Loucy (cell line): ENCODE results near the gene ZNF614.
"Not testable (repeated sequence)": the region's sequence is repeated elsewhere in the genome, so short reads cannot be mapped to it uniquely, and the experiment has no call there.

Experiments
- H2AFZ ChIP-seq: fragments of 200-600 bp; sonication (generic); 2 replicates; pipeline ENCODE4 v1.6.0; 2016; ENCODE audit warnings: antibody characterized with exemption, mild to moderate bottlenecking, low read length, moderate library complexity
- H3F3A ChIP-seq: fragments of 200-600 bp; 2 replicates; pipeline ENCODE4 v1.6.0; 2016; ENCODE audit warnings: antibody characterized with exemption, low read depth, mild to moderate bottlenecking
- H3K27me3 ChIP-seq: fragments of 200-600 bp; sonication (generic); 2 replicates; pipeline ENCODE4 v1.6.1; 2014; ENCODE audit warnings: low read length, mild to moderate bottlenecking; ENCODE audit not compliant: insufficient read depth, poor library complexity, severe bottlenecking
- H3K36me3 ChIP-seq: fragments of 200-600 bp; sonication (generic); 2 replicates; pipeline ENCODE4 v1.6.1; 2016; ENCODE audit warnings: low read length; ENCODE audit not compliant: insufficient read depth
- H3K4me1 ChIP-seq: fragments of 200-600 bp; sonication (generic); 2 replicates; pipeline ENCODE4 v1.5.1; 2014; ENCODE audit warnings: low read length, mild to moderate bottlenecking; ENCODE audit not compliant: insufficient read depth, poor library complexity, severe bottlenecking
- H3K4me2 ChIP-seq: fragments of 200-600 bp; sonication (generic); 2 replicates; pipeline ENCODE4 v1.6.0; 2014; ENCODE audit warnings: antibody characterized with exemption, low read length, low read depth, mild to moderate bottlenecking; ENCODE audit not compliant: poor library complexity, severe bottlenecking
- H3K4me3 ChIP-seq: fragments of 200-600 bp; sonication (generic); 2 replicates; pipeline ENCODE4 v1.5.1; 2014; ENCODE audit warnings: low read length, mild to moderate bottlenecking, mixed read lengths; ENCODE audit not compliant: poor library complexity, severe bottlenecking
- H3K79me2 ChIP-seq: fragments of 200-600 bp; sonication (generic); 2 replicates; pipeline ENCODE4 v1.6.1; 2014; ENCODE audit warnings: low read length; ENCODE audit not compliant: insufficient read depth
- H3K9ac ChIP-seq: fragments of 200-600 bp; sonication (generic); 2 replicates; pipeline ENCODE4 v1.6.0; 2014; ENCODE audit warnings: mild to moderate bottlenecking, low read depth, low read length, moderate library complexity; ENCODE audit not compliant: poor library complexity, severe bottlenecking
- H3K9me2 ChIP-seq: fragments of 200-600 bp; sonication (generic); replicated peaks from 2 replicates; pipeline ENCODE4 v1.6.1; 2016; ENCODE audit warnings: low read depth, low read length, mixed read lengths
- H3K9me3 ChIP-seq: fragments of 200-600 bp; sonication (generic); 2 replicates; pipeline ENCODE4 v1.6.1; 2014; ENCODE audit warnings: mild to moderate bottlenecking, antibody characterized with exemption, low read length, low read depth; ENCODE audit not compliant: insufficient read depth
- H4K20me1 ChIP-seq: fragments of 200-600 bp; sonication (generic); 2 replicates; pipeline ENCODE4 v1.6.0; 2014; ENCODE audit warnings: antibody characterized with exemption, low read length, mild to moderate bottlenecking; ENCODE audit not compliant: insufficient read depth, poor library complexity, severe bottlenecking
- EZH2phosphoT487 ChIP-seq: fragments of 200-600 bp; IDR thresholded peaks from 2 replicates; pipeline ENCODE4 v1.6.1; 2018; ENCODE audit warnings: antibody characterized with exemption, mild to moderate bottlenecking, moderate library complexity, borderline replicate concordance
- TF ChIP-seq, protein P1 (sequence below): fragments of 200-600 bp; sonication (generic); conservative IDR thresholded peaks from 2 replicates; pipeline ENCODE4 v1.5.1; 2014; ENCODE audit warnings: mild to moderate bottlenecking, antibody characterized with exemption, low read length

The ZNF614 gene

DNA sequence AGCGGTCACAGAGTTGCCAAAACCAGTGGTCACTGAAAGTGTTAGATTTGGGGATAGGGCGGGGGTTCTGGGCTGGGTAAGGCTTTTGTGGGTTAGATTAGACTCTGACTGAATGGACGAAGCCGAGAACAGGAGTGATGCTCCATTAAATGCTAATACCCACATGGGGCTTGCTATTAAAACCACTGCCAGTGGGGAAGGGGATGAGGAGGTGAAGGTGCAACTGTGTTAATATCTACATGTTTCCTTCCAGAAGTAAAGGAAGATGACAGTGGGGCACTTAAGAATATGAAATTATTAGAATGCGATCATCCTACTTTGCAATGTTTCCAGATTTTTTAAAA lies 573 bp upstream of the ZNF614 start:
- Histone ChIP-seq H3K27me3 (no peaks in the 10 kb centered on the region), H3K4me2 (peak overlapping the region; percentile 89), H3K9me3 (peaks cover 11% of the 10 kb centered on the region; the same call in 1 of the 2 replicates), H4K20me1 (no peaks in the 10 kb centered on the region), H3K9ac (peak overlapping the region; percentile 91), H3K4me3 (peak overlapping the region; percentile 98), H3K79me2 (peaks cover 38% of the 10 kb centered on the region), H3K9me2 (no peaks in the 10 kb centered on the region), H3K36me3 (peaks cover 21% of the 10 kb centered on the region), H3F3A (no peaks in the 10 kb centered on the region; the same call in 1 of the 2 replicates), H3K4me1 (peaks cover 14% of the 10 kb centered on the region), H2AFZ (peak overlapping the region; percentile 100)
- no peak for TF ChIP-seq EZH2phosphoT487
- TF ChIP-seq, protein P1, sequence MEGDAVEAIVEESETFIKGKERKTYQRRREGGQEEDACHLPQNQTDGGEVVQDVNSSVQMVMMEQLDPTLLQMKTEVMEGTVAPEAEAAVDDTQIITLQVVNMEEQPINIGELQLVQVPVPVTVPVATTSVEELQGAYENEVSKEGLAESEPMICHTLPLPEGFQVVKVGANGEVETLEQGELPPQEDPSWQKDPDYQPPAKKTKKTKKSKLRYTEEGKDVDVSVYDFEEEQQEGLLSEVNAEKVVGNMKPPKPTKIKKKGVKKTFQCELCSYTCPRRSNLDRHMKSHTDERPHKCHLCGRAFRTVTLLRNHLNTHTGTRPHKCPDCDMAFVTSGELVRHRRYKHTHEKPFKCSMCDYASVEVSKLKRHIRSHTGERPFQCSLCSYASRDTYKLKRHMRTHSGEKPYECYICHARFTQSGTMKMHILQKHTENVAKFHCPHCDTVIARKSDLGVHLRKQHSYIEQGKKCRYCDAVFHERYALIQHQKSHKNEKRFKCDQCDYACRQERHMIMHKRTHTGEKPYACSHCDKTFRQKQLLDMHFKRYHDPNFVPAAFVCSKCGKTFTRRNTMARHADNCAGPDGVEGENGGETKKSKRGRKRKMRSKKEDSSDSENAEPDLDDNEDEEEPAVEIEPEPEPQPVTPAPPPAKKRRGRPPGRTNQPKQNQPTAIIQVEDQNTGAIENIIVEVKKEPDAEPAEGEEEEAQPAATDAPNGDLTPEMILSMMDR = no peak

DNA sequence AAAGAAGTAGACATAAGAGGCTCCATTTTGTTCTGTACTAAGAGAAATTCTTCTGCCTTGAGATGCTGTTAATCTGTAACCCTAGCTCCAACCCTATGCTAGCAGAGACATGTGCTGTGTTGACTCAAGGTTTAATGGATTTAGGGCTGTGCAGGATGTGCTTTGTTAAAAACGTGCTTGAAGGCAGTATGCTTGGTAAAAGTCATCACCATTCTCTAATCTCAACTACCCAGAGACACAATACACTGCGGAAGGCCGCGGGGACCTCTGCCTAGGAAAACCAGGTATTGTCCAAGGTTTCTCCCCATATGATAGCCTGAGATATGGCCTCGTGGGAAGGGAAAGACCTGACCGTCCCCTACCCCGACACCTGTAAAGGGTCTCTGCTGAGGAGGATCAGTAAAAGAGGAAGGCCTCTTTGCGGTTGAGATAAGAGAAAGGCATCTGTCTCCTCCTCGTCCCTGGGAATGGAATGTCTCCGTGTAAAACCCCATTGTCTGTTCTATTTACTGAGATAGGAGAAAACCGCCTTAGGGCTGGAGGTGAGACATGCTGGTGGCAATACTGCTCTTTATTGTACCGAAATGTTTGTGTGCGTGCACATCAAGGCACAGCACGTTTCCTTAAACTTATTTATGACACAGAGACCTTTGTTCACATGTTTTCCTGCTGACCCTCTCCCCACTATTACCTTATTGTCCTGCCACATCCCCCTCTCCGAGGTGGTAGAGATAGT lies 1.8 kb downstream of the ZNF614 start:
- not testable (repeated sequence) for H3K27me3 ChIP-seq, H3K9me2 ChIP-seq, H4K20me1 ChIP-seq, H3F3A ChIP-seq, H2AFZ ChIP-seq, H3K9me3 ChIP-seq
- Histone ChIP-seq H3K4me1 (peaks cover 14% of the 10 kb centered on the region), H3K4me2 (peak overlapping the region; percentile 89), H3K79me2 (peaks cover 43% of the 10 kb centered on the region), H3K36me3 (peaks cover 34% of the 10 kb centered on the region), H3K4me3 (peak overlapping the region; percentile 98), H3K9ac (peak overlapping the region; percentile 91)

DNA sequence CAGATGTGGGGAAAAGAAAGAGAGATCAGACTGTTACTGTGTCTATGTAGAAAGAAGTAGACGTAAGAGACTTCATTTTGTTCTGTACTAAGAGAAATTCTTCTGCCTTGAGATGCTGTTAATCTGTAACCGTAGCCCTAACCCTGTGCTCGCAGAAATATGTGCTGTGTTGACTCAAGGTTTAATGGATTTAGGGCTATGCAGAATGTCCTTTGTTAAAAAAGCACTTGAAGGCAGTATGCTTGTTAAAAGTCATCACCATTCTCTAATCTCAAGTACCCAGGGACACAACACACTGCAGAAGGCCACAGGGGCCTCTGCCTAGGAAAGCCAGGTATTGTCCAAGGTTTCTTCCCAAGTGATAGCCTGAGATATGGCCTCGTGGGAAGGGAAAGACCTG lies 3.7 kb downstream of the ZNF614 start:
- not testable (repeated sequence) for H3K9ac ChIP-seq, H3K9me3 ChIP-seq, H3K4me3 ChIP-seq, H4K20me1 ChIP-seq, H3K27me3 ChIP-seq, H2AFZ ChIP-seq, H3K9me2 ChIP-seq, H3F3A ChIP-seq, H3K4me2 ChIP-seq
- H3K36me3 ChIP-seq = peaks cover 41% of the 10 kb centered on the region
- peaks cover 57% of the 10 kb centered on the region for H3K79me2 ChIP-seq
- H3K4me1 ChIP-seq = peaks cover 22% of the 10 kb centered on the region

DNA sequence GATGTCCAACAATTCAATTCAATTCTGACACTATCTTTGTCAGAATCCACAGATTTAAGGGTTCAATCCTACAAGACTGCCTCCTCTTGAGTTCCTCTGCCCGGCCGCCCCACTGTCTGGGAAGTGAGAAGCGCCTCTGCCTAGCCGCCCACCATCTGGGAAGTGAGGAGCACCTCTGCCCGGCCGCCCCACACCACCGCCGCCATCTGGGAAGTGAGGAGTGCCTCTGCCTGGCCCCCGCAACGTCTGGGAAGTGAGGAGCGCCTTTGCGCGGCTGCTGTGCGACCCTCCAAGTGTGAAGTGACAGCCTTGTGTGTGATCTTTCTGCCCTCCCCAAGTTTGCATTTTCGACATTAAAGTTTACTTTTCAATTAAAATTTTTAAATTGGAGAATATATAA lies 6.0 kb downstream of the ZNF614 start:
- H3K79me2 ChIP-seq = peaks cover 54% of the 10 kb centered on the region
- H3K9me2 ChIP-seq = no peaks in the 10 kb centered on the region
- TF ChIP-seq, protein P1 = no peak
- no peak for TF ChIP-seq EZH2phosphoT487
- H3K9me3 ChIP-seq = 0 out of 2 replicates have a peak, but pooled peaks cover under 1% of the 10 kb centered on the region
- no peak overlapping the region for H3K4me3 ChIP-seq
- H2AFZ ChIP-seq = no peak overlapping the region
- H3K4me1 ChIP-seq = peaks cover 12% of the 10 kb centered on the region
- H4K20me1 ChIP-seq = no peaks in the 10 kb centered on the region
- H3K36me3 ChIP-seq = peaks cover 55% of the 10 kb centered on the region
- no peaks in the 10 kb centered on the region for H3F3A ChIP-seq
- no peaks in the 10 kb centered on the region for H3K27me3 ChIP-seq
- H3K4me2 ChIP-seq = peak overlapping the region; percentile 21
- no peak overlapping the region for H3K9ac ChIP-seq
